GM12891 (cell line): ENCODE data around the gene CEMIP.

Experiments
- PAX5 ChIP-seq: IDR thresholded peaks from 2 replicates; pipeline ENCODE4 v1.6.1; 2011; ENCODE audit warnings: low read length, moderate library complexity, mild to moderate bottlenecking; ENCODE audit not compliant: insufficient read depth, severe bottlenecking
- POLR2A ChIP-seq: IDR thresholded peaks from 2 replicates; pipeline ENCODE4 v1.6.1; 2011; ENCODE audit warnings: low read depth, low read length, control low read depth
- POLR2AphosphoS5 ChIP-seq: IDR thresholded peaks from 2 replicates; pipeline ENCODE4 v1.6.1; 2011; ENCODE audit warnings: low read depth, low read length, control low read depth
- POU2F2 ChIP-seq: IDR thresholded peaks from 2 replicates; pipeline ENCODE4 v1.6.1; 2011; ENCODE audit warnings: low read depth, mild to moderate bottlenecking, control low read depth, low read length, moderate library complexity
- SPI1 ChIP-seq: IDR thresholded peaks from 2 replicates; pipeline ENCODE4 v1.6.1; 2011; ENCODE audit warnings: low read depth, low read length, control low read depth
- TAF1 ChIP-seq: IDR thresholded peaks from 2 replicates; pipeline ENCODE4 v1.6.1; 2011; ENCODE audit warnings: low read depth, low read length, control low read depth

- no peak for TF ChIP-seq POLR2AphosphoS5
- TF ChIP-seq PAX5 = no peak
- TF ChIP-seq POLR2A = no peak
- no peak for TF ChIP-seq SPI1
- no peak for TF ChIP-seq POU2F2
- TF ChIP-seq TAF1 = no peak
Observed at GRCh38 chr15:80949756-80950155, 170.6 kb downstream of the CEMIP start.
